AG04449 (cell line): ENCODE measurements around the gene ARHGAP26.

Source experiments
- CTCF ChIA-PET: fragments of 350-600 bp; formaldehyde crosslinking; extraction: SDS; loops from one replicate; lab custom pipeline; 2021; ENCODE audit warnings: antibody characterized with exemption; lab: Yijun Ruan, JAX
- POLR2A ChIA-PET: fragments of 400-600, 350-600 bp; formaldehyde crosslinking; extraction: SDS; loops from one replicate; lab custom pipeline; 2020; ENCODE audit warnings: antibody characterized with exemption, inconsistent platforms; lab: Yijun Ruan, JAX
- DNase-seq: peaks from one replicate; pipeline ENCODE4 v3.0.0-alpha.2; 2010; ENCODE audit warnings: low read depth, low spot score
- H3K4me3 ChIP-seq: 2 replicates; pipeline ENCODE4 v1.5.1; 2011; ENCODE audit warnings: low read depth, mild to moderate bottlenecking, control low read depth, low read length
- CTCF ChIP-seq: IDR thresholded peaks from one replicate; pipeline ENCODE4 v1.5.1; 2011; ENCODE audit warnings: mild to moderate bottlenecking, moderate library complexity, low read length, control low read depth, inconsistent platforms; ENCODE audit not compliant: insufficient read depth; ENCODE audit errors: missing control alignments

Gene ARHGAP26

GRCh38 chr5:143180751-143181150, 410.6 kb downstream of the ARHGAP26 start:
- no peak for TF ChIP-seq CTCF
- POLR2A ChIA-PET: no interaction called here
- DNase-seq: no peak
- CTCF ChIA-PET: no interaction called here
- H3K4me3 ChIP-seq: no peak overlapping the region

GRCh38 chr5:143181173-143181572, 411.0 kb downstream of the ARHGAP26 start:
- DNase-seq: no peak
- CTCF ChIA-PET: no interaction called here
- no peak for TF ChIP-seq CTCF
- H3K4me3 ChIP-seq: no peak overlapping the region
- POLR2A ChIA-PET: no interaction called here

- no peak for DNase-seq
- no peak for TF ChIP-seq CTCF
- POLR2A ChIA-PET: no interaction called here
- CTCF ChIA-PET: no interaction called here
- H3K4me3 ChIP-seq: no peak overlapping the region
These were observed 411.9 kb downstream of the ARHGAP26 start for GRCh38 chr5:143182106-143182505.

- TF ChIP-seq CTCF: no peak
- ChIA-PET CTCF (interaction anchor here (0.7 kb wide), 1 partner anchor 1009 kb away, joined by 3 read pairs; no protein-coding TSS in a partner anchor), POLR2A (no interaction called here)
- no peak overlapping the region for H3K4me3 ChIP-seq
- no peak for DNase-seq
These were observed 413.0 kb downstream of the ARHGAP26 start for GRCh38 chr5:143182901-143183820.

- no peak for DNase-seq
- CTCF ChIA-PET: no interaction called here
- POLR2A ChIA-PET: no interaction called here
- H3K4me3 ChIP-seq: no peak overlapping the region
- no peak for TF ChIP-seq CTCF
These were observed 413.8 kb downstream of the ARHGAP26 start for GRCh38 chr5:143183989-143184388.

- ChIA-PET CTCF (interaction anchor here (1.5 to 1.9 kb wide), 2 partner anchors 8 to 23 kb away, joined by 4 to 5 read pairs; no protein-coding TSS in a partner anchor), POLR2A (no interaction called here)
These were observed 416.4 kb downstream of the ARHGAP26 start for GRCh38 chr5:143186623-143187022.

More at GRCh38 chr5:143186623-143187022, 416.4 kb downstream of the ARHGAP26 start:
- no peak for TF ChIP-seq CTCF
- DNase-seq: no peak
- H3K4me3 ChIP-seq: no peak overlapping the region
